OCI-LY1 (cell line): ENCODE data around the gene ZNF529.

Experiments
- H2AFZ ChIP-seq: fragments of 200-600 bp; sonication (generic), shearing (Covaris generic); 2 replicates; pipeline ENCODE4 v1.6.0; 2014; ENCODE audit warnings: antibody characterized with exemption, mild to moderate bottlenecking, low read length
- H3F3A ChIP-seq: fragments of 200-600 bp; sonication (generic), shearing (Covaris generic); 2 replicates; pipeline ENCODE4 v1.6.0; 2014; ENCODE audit warnings: mild to moderate bottlenecking, antibody characterized with exemption, low read length, moderate library complexity; ENCODE audit not compliant: insufficient read depth
- H3K27ac ChIP-seq: fragments of 200-600 bp; sonication (generic); 2 replicates; pipeline ENCODE4 v1.5.1; 2014; ENCODE audit warnings: low read length, mixed run types, mild to moderate bottlenecking, low read depth; ENCODE audit not compliant: poor library complexity, severe bottlenecking
- H3K27me3 ChIP-seq: fragments of 200-600 bp; sonication (generic); 2 replicates; pipeline ENCODE4 v1.6.0; 2014; ENCODE audit warnings: antibody characterized with exemption, mild to moderate bottlenecking, low read length, moderate library complexity; ENCODE audit not compliant: insufficient read depth
- H3K36me3 ChIP-seq: fragments of 200-600 bp; sonication (generic); 2 replicates; pipeline ENCODE4 v1.6.1; 2014; ENCODE audit warnings: mild to moderate bottlenecking, antibody characterized with exemption, low read length, moderate library complexity, mixed read lengths; ENCODE audit not compliant: insufficient read depth
- H3K4me1 ChIP-seq: fragments of 200-600 bp; sonication (generic); 2 replicates; pipeline ENCODE4 v1.5.1; 2014; ENCODE audit warnings: mild to moderate bottlenecking, low read length, moderate library complexity; ENCODE audit not compliant: insufficient read depth, severe bottlenecking
- H3K4me2 ChIP-seq: fragments of 200-600 bp; sonication (generic), shearing (Covaris generic); 2 replicates; pipeline ENCODE4 v1.6.1; 2014; ENCODE audit warnings: low read length
- H3K4me3 ChIP-seq: fragments of 200-600 bp; sonication (generic); 2 replicates; pipeline ENCODE4 v1.5.1; 2014; ENCODE audit warnings: low read length, low read depth, mild to moderate bottlenecking, mixed read lengths; ENCODE audit not compliant: poor library complexity, severe bottlenecking
- H3K79me2 ChIP-seq: fragments of 200-600 bp; shearing (Covaris generic); 2 replicates; pipeline ENCODE4 v1.6.1; 2016; ENCODE audit warnings: mixed run types, low read length, mixed read lengths; ENCODE audit not compliant: insufficient read depth
- H3K9ac ChIP-seq: fragments of 200-600 bp; sonication (generic), shearing (Covaris generic); 2 replicates; pipeline ENCODE4 v1.6.1; 2014; ENCODE audit warnings: mild to moderate bottlenecking, low read length, mixed read lengths
- H3K9me2 ChIP-seq: fragments of 200-600 bp; sonication (generic), shearing (Covaris generic); 2 replicates; pipeline ENCODE4 v1.6.1; 2014; ENCODE audit warnings: low read depth, mild to moderate bottlenecking, low read length, mixed read lengths
- H3K9me3 ChIP-seq: fragments of 200-600 bp; shearing (Covaris generic); 2 replicates; pipeline ENCODE4 v1.6.1; 2014; ENCODE audit warnings: low read length, mixed read lengths
- H4K20me1 ChIP-seq: fragments of 200-600 bp; sonication (generic), shearing (Covaris generic); 2 replicates; pipeline ENCODE4 v1.6.0; 2016; ENCODE audit warnings: mild to moderate bottlenecking, low read length; ENCODE audit not compliant: insufficient read depth
- EZH2 ChIP-seq: fragments of 200-600 bp; sonication (generic), shearing (Covaris generic); IDR thresholded peaks from 2 replicates; pipeline ENCODE4 v1.8.0; 2017; ENCODE audit warnings: borderline replicate concordance, mixed run types, mild to moderate bottlenecking, antibody characterized with exemption, low read length, moderate library complexity, mixed read lengths
- TF ChIP-seq, protein P1 (sequence below): fragments of 200-600 bp; sonication (generic), shearing (Covaris generic); IDR thresholded peaks from 2 replicates; pipeline ENCODE4 v1.5.1; 2017; ENCODE audit warnings: mild to moderate bottlenecking, antibody characterized with exemption, low read length, moderate library complexity, mixed read lengths

The ZNF529 gene

DNA sequence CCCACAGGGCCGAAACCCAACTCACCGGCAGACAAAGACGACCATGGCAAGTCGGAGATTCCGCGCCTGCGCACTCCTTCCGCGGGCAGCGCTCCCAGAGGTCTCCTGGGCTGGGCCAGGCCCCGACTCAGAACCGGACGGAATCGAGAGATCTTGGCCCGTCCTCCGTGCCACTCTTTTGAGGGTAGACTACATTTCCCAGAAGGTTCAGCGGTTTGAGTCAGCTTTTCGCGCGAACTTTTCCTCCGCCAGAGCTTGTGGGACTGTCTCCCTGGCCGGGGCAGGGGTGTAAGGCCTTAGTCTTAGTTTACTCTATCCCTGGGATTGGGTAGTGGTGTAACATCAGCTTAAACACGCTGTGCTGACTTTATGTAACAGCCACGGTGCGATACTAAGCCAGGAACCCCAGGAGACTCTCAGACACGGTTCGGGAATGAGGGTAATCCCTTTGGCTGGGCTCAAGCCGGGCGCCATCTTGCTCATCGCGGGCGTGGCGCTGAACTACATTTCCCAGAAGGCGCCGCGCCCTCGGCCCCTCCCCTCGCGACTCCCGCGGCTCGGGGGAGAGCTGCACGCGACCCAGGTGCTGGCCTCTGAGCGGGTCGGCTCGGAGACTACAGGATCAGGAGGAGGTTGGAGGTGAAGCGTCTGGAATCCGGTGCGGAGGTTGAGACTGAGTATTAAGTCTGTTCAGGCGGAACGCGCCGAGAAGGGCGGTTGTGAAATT lies 44.7 kb downstream of the ZNF529 start, which contains the start of gene ZNF260:
Gene ZNF260, minus strand, starts transcription at position 78 of the 727 bp plus-strand sequence. CDS start 13,033 bp downstream, outside the sequence.
- Histone ChIP-seq H3K27me3 (no peaks in the 10 kb centered on the region), H3K9me2 (no peaks in the 10 kb centered on the region), H3K36me3 (peaks cover 39% of the 10 kb centered on the region), H3K9me3 (peaks cover 6% of the 10 kb centered on the region), H3K27ac (peak within 1 kb of the TSS; percentile 65), H3F3A (no peaks in the 10 kb centered on the region), H3K79me2 (peaks cover 17% of the 10 kb centered on the region), H3K4me3 (peak within 1 kb of the TSS; percentile 81), H3K9ac (peak within 1 kb of the TSS; percentile 80), H3K4me1 (peaks cover 21% of the 10 kb centered on the region), H4K20me1 (no peaks in the 10 kb centered on the region), H3K4me2 (peak within 1 kb of the TSS; percentile 87), H2AFZ (no peak within 1 kb of the TSS)
- TF ChIP-seq EZH2: no peak
- TF ChIP-seq, protein P1, sequence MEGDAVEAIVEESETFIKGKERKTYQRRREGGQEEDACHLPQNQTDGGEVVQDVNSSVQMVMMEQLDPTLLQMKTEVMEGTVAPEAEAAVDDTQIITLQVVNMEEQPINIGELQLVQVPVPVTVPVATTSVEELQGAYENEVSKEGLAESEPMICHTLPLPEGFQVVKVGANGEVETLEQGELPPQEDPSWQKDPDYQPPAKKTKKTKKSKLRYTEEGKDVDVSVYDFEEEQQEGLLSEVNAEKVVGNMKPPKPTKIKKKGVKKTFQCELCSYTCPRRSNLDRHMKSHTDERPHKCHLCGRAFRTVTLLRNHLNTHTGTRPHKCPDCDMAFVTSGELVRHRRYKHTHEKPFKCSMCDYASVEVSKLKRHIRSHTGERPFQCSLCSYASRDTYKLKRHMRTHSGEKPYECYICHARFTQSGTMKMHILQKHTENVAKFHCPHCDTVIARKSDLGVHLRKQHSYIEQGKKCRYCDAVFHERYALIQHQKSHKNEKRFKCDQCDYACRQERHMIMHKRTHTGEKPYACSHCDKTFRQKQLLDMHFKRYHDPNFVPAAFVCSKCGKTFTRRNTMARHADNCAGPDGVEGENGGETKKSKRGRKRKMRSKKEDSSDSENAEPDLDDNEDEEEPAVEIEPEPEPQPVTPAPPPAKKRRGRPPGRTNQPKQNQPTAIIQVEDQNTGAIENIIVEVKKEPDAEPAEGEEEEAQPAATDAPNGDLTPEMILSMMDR: no peak

DNA sequence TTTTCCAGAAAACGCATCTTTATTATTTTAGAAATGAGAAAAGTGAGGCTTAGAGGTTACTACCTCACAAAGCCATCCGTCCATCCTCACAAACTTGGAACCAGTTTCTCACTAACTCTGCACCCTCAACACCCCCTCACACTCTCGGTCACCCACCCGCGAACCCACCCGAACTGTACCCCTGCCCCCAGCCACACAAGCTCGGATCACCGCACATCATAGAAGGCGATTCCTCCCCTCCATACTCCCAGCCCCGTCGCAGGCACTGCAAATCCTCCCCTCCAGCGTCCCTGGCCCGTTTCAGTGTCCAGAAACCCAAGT lies 45.3 kb downstream of the ZNF529 start:
- H4K20me1 ChIP-seq: no peaks in the 10 kb centered on the region
- peaks cover 41% of the 10 kb centered on the region for H3K36me3 ChIP-seq
- no peak for TF ChIP-seq EZH2
- TF ChIP-seq, protein P1: no peak
- H3F3A ChIP-seq: no peaks in the 10 kb centered on the region
- H3K9ac ChIP-seq: peak overlapping the region; percentile 80
- H3K4me1 ChIP-seq: peaks cover 21% of the 10 kb centered on the region
- peaks cover 10% of the 10 kb centered on the region for H3K9me3 ChIP-seq
- H2AFZ ChIP-seq: no peak overlapping the region
- H3K27me3 ChIP-seq: no peaks in the 10 kb centered on the region
- peak overlapping the region; percentile 87 for H3K4me2 ChIP-seq
- H3K79me2 ChIP-seq: peaks cover 17% of the 10 kb centered on the region
- peak overlapping the region; percentile 81 for H3K4me3 ChIP-seq
- H3K9me2 ChIP-seq: no peaks in the 10 kb centered on the region
- peak overlapping the region; percentile 65 for H3K27ac ChIP-seq

DNA sequence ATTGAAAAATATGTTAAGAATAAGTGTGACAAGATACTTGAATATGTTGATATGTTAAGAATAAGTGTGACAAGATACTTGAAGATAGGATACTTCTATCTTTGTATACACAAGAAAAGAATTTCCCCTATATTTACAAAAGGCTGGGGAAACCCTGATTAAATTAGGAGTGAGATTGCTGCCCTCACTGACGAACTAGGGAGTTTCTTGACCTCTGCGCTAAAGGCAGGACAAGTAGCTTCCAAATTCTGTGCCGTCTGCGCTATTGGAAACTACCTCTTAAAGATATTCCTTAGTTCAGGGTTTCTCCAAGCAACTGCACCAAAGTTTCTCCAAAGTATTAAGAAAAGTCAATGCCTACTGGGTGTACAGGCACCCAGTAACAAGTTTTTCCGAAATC lies 45.8 kb downstream of the ZNF529 start:
- Histone ChIP-seq H3K36me3 (peaks cover 41% of the 10 kb centered on the region), H3K9me2 (no peaks in the 10 kb centered on the region), H4K20me1 (no peaks in the 10 kb centered on the region), H3K27me3 (no peaks in the 10 kb centered on the region), H2AFZ (no peak overlapping the region), H3K4me3 (peak overlapping the region; percentile 81), H3K4me2 (peak overlapping the region; percentile 87), H3K9me3 (peaks cover 12% of the 10 kb centered on the region), H3K9ac (peak overlapping the region; percentile 80), H3K79me2 (peaks cover 17% of the 10 kb centered on the region), H3F3A (no peaks in the 10 kb centered on the region), H3K4me1 (peaks cover 21% of the 10 kb centered on the region), H3K27ac (peak overlapping the region; percentile 65)
- TF ChIP-seq, protein P1: no peak
- no peak for TF ChIP-seq EZH2
